K562 (cell line): ENCODE results near the gene PYGB. TPM values are rescaled to one million over a fixed set of nuclear protein-coding genes. Genes with fewer than 3 reads are reported as not detected.

ENCODE experiments used
- ATAC-seq: fragments of 200-7000 bp; cut with Tn5 transposase; 3 replicates; pipeline ENCODE4 v1.9.1; 2020; ENCODE audit warnings: moderate library complexity
- BruUV-seq: library from RNA; stranded (reverse); fragments of 400-500 nt; replicated peaks from 2 replicates; lab custom pipeline; 2021; lab: Mats Ljungman, UMichigan
- CTCF ChIA-PET: fragments of 300-600 bp; formaldehyde crosslinking; extraction: SDS; loops from one replicate; lab custom pipeline; 2021; ENCODE audit warnings: low intra/inter-chr PET ratio; lab: Yijun Ruan, JAX
- POLR2A ChIA-PET: fragments of 300-600, 350-650 bp; sonication (Branson Sonifier 250); formaldehyde crosslinking; extraction: SDS; loops from one replicate; lab custom pipeline; 2021; ENCODE audit warnings: antibody characterized with exemption, inconsistent platforms; lab: Yijun Ruan, JAX
- DNase-seq, 4 experiments: peaks; one replicate each; pipeline versions ENCODE4 v3.0.0 to v3.0.0-alpha.2; 2011 to 2018; ENCODE audit warnings: low spot score in 3 of 4, mixed read lengths in 3 of 4; ENCODE audit errors: extremely low read depth in 1 of 4
- FAIRE-seq: peaks from 2 replicates; lab custom pipeline; 2011; peaks lifted over from hg19 to GRCh38; lab: Jason Lieb, UNC
- H2AFZ ChIP-seq: 2 replicates; pipeline ENCODE4 v1.6.0; 2011; ENCODE audit warnings: low read depth, low read length, control low read depth, inconsistent platforms
- H3K27ac ChIP-seq: fragments of 200-600 bp; 3 replicates; pipeline ENCODE4 v1.8.0; 2011; ENCODE audit warnings: low read depth, mild to moderate bottlenecking, control low read depth, inconsistent platforms, low read length, moderate library complexity, mixed read lengths; ENCODE audit errors: extremely low read depth
- H3K27me3 ChIP-seq, 2 experiments: fragments of 300-600 bp in 1 of 2; 2 replicates in 1 of 2; 3 replicates in 1 of 2; pipeline versions ENCODE4 v1.6.0 to v1.8.0; 2011; ENCODE audit warnings: inconsistent platforms in 2 of 2, low read length in 2 of 2, mild to moderate bottlenecking in 1 of 2, mixed read lengths in 1 of 2, moderate library complexity in 1 of 2; ENCODE audit not compliant: control insufficient read depth in 2 of 2, insufficient read depth in 2 of 2
- H3K36me3 ChIP-seq: fragments of 300-600 bp; 3 replicates; pipeline ENCODE4 v1.8.0; 2011; ENCODE audit warnings: mild to moderate bottlenecking, low read length, inconsistent platforms; ENCODE audit not compliant: control insufficient read depth, insufficient read depth
- H3K4me1 ChIP-seq, 2 experiments: fragments of 200-600 bp in 1 of 2; replicated peaks in 1 of 2; 2 replicates in 1 of 2; 3 replicates in 1 of 2; pipeline versions ENCODE4 v1.5.1 to v1.8.0; 2011; ENCODE audit warnings: inconsistent platforms in 2 of 2, low read length in 2 of 2, mild to moderate bottlenecking in 1 of 2, mixed read lengths in 1 of 2, moderate library complexity in 1 of 2; ENCODE audit not compliant: control insufficient read depth in 2 of 2, insufficient read depth in 2 of 2
- H3K4me2 ChIP-seq: 2 replicates; pipeline ENCODE4 v1.6.1; 2011; ENCODE audit warnings: low read length, control low read depth, inconsistent platforms, mixed read lengths; ENCODE audit not compliant: insufficient read depth
- H3K4me3 ChIP-seq: fragments of 200-600 bp; sonication (generic), shearing (Covaris generic); 2 replicates; pipeline ENCODE4 v1.5.1; 2016; ENCODE audit warnings: control low read depth, inconsistent platforms
- H3K79me2 ChIP-seq: fragments of 200-600 bp; 3 replicates; pipeline ENCODE4 v1.8.0; 2011; ENCODE audit warnings: low read length, inconsistent platforms; ENCODE audit not compliant: control insufficient read depth, insufficient read depth
- H3K9ac ChIP-seq, 2 experiments: 2 replicates each; pipeline versions ENCODE4 v1.6.0 to v1.6.1; 2011; ENCODE audit warnings: low read depth in 2 of 2, low read length in 2 of 2, control low read depth in 1 of 2, inconsistent platforms in 1 of 2, mild to moderate bottlenecking in 1 of 2, mixed read lengths in 1 of 2; ENCODE audit not compliant: insufficient read depth in 1 of 2
- H3K9me1 ChIP-seq: one replicate; pipeline ENCODE4 v1.6.0; 2011; ENCODE audit warnings: inconsistent platforms, mild to moderate bottlenecking, low read length, moderate library complexity; ENCODE audit not compliant: control insufficient read depth, insufficient read depth
- H3K9me3 ChIP-seq: replicated peaks from 2 replicates; pipeline ENCODE4 v1.5.1; 2011; ENCODE audit warnings: low read depth, low read length, inconsistent platforms; ENCODE audit not compliant: control insufficient read depth, insufficient read depth
- H4K20me1 ChIP-seq: replicated peaks from 2 replicates; pipeline ENCODE4 v1.6.1; 2011; ENCODE audit warnings: low read length, inconsistent platforms, mixed read lengths; ENCODE audit not compliant: control insufficient read depth, insufficient read depth
- HDAC2 ChIP-seq: fragments of 450-650 bp; IDR thresholded peaks from 2 replicates; pipeline ENCODE4 v1.6.1; 2016; ENCODE audit warnings: mild to moderate bottlenecking
- PHF20 ChIP-seq: fragments of 450-650 bp; IDR thresholded peaks from 2 replicates; pipeline ENCODE4 v1.6.1; 2018; ENCODE audit not compliant: partially characterized antibody
- RFX1 ChIP-seq: fragments of 450-650 bp; IDR thresholded peaks from 2 replicates; pipeline ENCODE4 v1.6.1; 2016; ENCODE audit warnings: mild to moderate bottlenecking, moderate library complexity
- SNRNP70 ChIP-seq: fragments of 200-400 bp; formaldehyde crosslinking; optimal IDR thresholded peaks from 2 replicates; pipeline ENCODE3; 2017; ENCODE audit warnings: low read depth, low read length
- YY1 ChIP-seq, 3 experiments: IDR thresholded peaks; 2 replicates each; pipeline ENCODE4 v1.6.1; 2011; ENCODE audit warnings: low read length in 2 of 3, mild to moderate bottlenecking in 2 of 3, moderate library complexity in 2 of 3, borderline replicate concordance in 1 of 3, control low read depth in 1 of 3, low read depth in 1 of 3; ENCODE audit not compliant: insufficient read depth in 3 of 3, insufficient replicate concordance in 2 of 3, control insufficient read depth in 1 of 3, insufficient read length in 1 of 3; ENCODE audit errors: extremely low read depth in 1 of 3
- WGBS: fragments of 100-300 bp; shearing (Covaris generic); methylation state at CpG from one replicate; pipeline ENCODE4 v1.1.6; 2016; ENCODE audit warnings: low coverage, mixed read lengths; ENCODE audit not compliant: insufficient coverage; ENCODE audit errors: missing lambda C conversion rate; 5-methylcytosine and 5-hydroxymethylcytosine counted together
- in situ Hi-C: fragments of 300-500 bp; cut with MboI; formaldehyde crosslinking; loops from 4 replicates; pipeline ENCODE4 v1.15.0; 2018; ENCODE audit warnings: inconsistent platforms, mixed read lengths
- intact Hi-C: fragments of 100-400 bp; cut with micrococcal nuclease; formaldehyde crosslinking; loops from 2 replicates; pipeline ENCODE4 v1.14.2; 2022
- polyA plus RNA-seq, 8 experiments: library from polyadenylated mRNA; depleted of rRNA in 4 of 8; stranded (reverse) in 5 of 8; unstranded in 3 of 8; fragments of >200 nt; fragmentation: Nextera tagmentation in 2 of 8; fragmentation: Illumina TruSeq in 1 of 8; extraction: Ambion mirVana in 2 of 8; extraction: Trizol in 1 of 8; gene quantifications; 2 replicates each; pipeline versions ENCODE4 v1.2.1 to v1.2.3, GENCODE V29; 2011 to 2014; ENCODE audit warnings: inconsistent platforms in 1 of 8, missing spikeins in 1 of 8
- total RNA-seq, 7 experiments: library from RNA; depleted of rRNA in 6 of 7; stranded (reverse); fragments of >200 nt in 6 of 7; fragmentation: Illumina TruSeq in 2 of 7; extraction: Trizol in 2 of 7; gene quantifications; 2 replicates each; pipeline versions ENCODE4 v1.2.1 to v1.2.3, GENCODE V29; 2011 to 2021; ENCODE audit warnings: low replicate concordance in 1 of 7
- TF ChIP-seq, protein P1 (sequence below): fragments of 450-650 bp; IDR thresholded peaks from 2 replicates; pipeline ENCODE4 v1.6.1; 2016; ENCODE audit warnings: low read depth, mild to moderate bottlenecking, moderate library complexity

Gene PYGB
- total and polyA plus RNA-seq, 9 of the 15 experiments (the other 6 are each of a cell fraction or from before 2014, with no cell fraction given), result 0.34 to 18.0 (median 9.8) TPM

- no peak for ATAC-seq
- Histone ChIP-seq H3K9me1 (no peaks in the 10 kb centered on the region), H3K4me3 (no peak overlapping the region)
- in situ Hi-C loops, result no loop called here
- DNase-seq, result no peak
- TF ChIP-seq RFX1 (no peak), PHF20 (no peak), SNRNP70 (no peak), YY1 (IDR thresholded peaks at IDR 0.05; ENCODE audit: borderline replicate concordance in 1 of 3, control insufficient read depth in 1 of 3, extremely low read depth in 1 of 3, insufficient read depth in 3 of 3, insufficient read length in 1 of 3, insufficient replicate concordance in 2 of 3, low read depth in 1 of 3, low read length in 2 of 3) (no peak), HDAC2 (no peak)
- TF ChIP-seq, protein P1, sequence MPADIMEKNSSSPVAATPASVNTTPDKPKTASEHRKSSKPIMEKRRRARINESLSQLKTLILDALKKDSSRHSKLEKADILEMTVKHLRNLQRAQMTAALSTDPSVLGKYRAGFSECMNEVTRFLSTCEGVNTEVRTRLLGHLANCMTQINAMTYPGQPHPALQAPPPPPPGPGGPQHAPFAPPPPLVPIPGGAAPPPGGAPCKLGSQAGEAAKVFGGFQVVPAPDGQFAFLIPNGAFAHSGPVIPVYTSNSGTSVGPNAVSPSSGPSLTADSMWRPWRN, result no peak
- TF ChIP-seq, all 486 proteins: peak for 0
- no peaks in the 10 kb centered on the region; a peak in 1 of 5 replicates for H3K4me1 ChIP-seq
- intact Hi-C loops, result no loop called here
- no peak overlapping the region for H2AFZ ChIP-seq
- POLR2A ChIA-PET, result interaction anchor here (0.6 to 0.8 kb wide), 2 partner anchors 39 to 1018 kb away, joined by 3 read pairs; no protein-coding TSS in a partner anchor
- 69% methylated on average over 8 of the region's 9 CpGs for WGBS
- H3K9me3 ChIP-seq, result no peaks in the 10 kb centered on the region
- H3K27me3 ChIP-seq, result no peaks in the 10 kb centered on the region
- no peaks in the 10 kb centered on the region for H4K20me1 ChIP-seq
- BruUV-seq, result no TSS peak
- no peaks in the 10 kb centered on the region for H3K36me3 ChIP-seq
- H3K9ac ChIP-seq, result no peak overlapping the region
- CTCF ChIA-PET, result no interaction called here
- no peak overlapping the region for H3K4me2 ChIP-seq
- H3K27ac ChIP-seq, result no peak overlapping the region
- H3K79me2 ChIP-seq, result no peaks in the 10 kb centered on the region; the same call in 2 of the 3 replicates
- FAIRE-seq, result no peak
Observed at GRCh38 chr20:25341716-25342680, 94.1 kb downstream of the PYGB start.
